Right lobe of liver (tissue), 6 donors: Measurements from ENCODE around the gene CNIH3. TPM values are rescaled to one million over a fixed set of nuclear protein-coding genes. Genes with fewer than 3 reads are reported as not detected.

Experiments
- ATAC-seq, 4 donors: fragments of 200-7000 bp; cut with Tn5 transposase; one replicate each; pipeline ENCODE4 v1.9.1; 2020; ENCODE audit warnings: mild to moderate bottlenecking in 4 of 4, moderate library complexity in 4 of 4
- DNase-seq, 3 donors: peaks; one replicate each; pipeline ENCODE4 v3.0.0-alpha.2; 2020
- H3K27ac ChIP-seq, 3 donors: fragments of 200-600 bp; one replicate each; pipeline ENCODE4 v1.8.0; 2022
- H3K27me3 ChIP-seq, 2 donors: fragments of 200-600 bp; one replicate each; pipeline ENCODE4 v1.8.0; 2022
- H3K36me3 ChIP-seq, 4 donors: fragments of 200-600 bp; sonication (generic) in 1 of 4; one replicate each; pipeline versions ENCODE4 v1.5.1 to v1.8.0; 2017 to 2022; ENCODE audit warnings: control low read depth in 1 of 4
- H3K4me1 ChIP-seq, 4 donors: fragments of 200-600 bp; sonication (generic) in 1 of 4; one replicate each; pipeline versions ENCODE4 v1.5.1 to v1.8.0; 2017 to 2022; ENCODE audit warnings: control low read depth in 1 of 4
- H3K4me3 ChIP-seq, 3 donors: fragments of 200-600 bp; one replicate each; pipeline ENCODE4 v1.8.0; 2022
- H3K9me3 ChIP-seq, 4 donors: fragments of 200-600 bp; sonication (generic) in 1 of 4; one replicate each; pipeline versions ENCODE4 v1.5.1 to v1.8.0; 2017 to 2022; ENCODE audit warnings: control low read depth in 1 of 4
- POLR2A ChIP-seq: fragments of 450-650 bp; IDR thresholded peaks from one replicate; pipeline ENCODE4 v1.6.1; 2017; ENCODE audit warnings: antibody characterized with exemption, mild to moderate bottlenecking
- WGBS: methylation state at CpG from one replicate; pipeline ENCODE4 v1.1.6; 2018; ENCODE audit warnings: low coverage, low lambda C conversion rate; ENCODE audit not compliant: insufficient coverage; ENCODE audit errors: missing lambda C conversion rate; 5-methylcytosine and 5-hydroxymethylcytosine counted together
- intact Hi-C, 2 donors: fragments of 100-400 bp; cut with DNase I; formaldehyde crosslinking; loops; one replicate each; pipeline versions ENCODE4 v1.11.2 to v1.14.1; 2022
- total RNA-seq, 6 experiments: library from RNA; depleted of rRNA in 2 of 6; stranded (reverse); fragments of >200 nt in 2 of 6; fragmentation: NEBNext Ultra II Directional in 3 of 6; extraction: Animal tissue kit (Norgen Biotek cat#: 25700) in 3 of 6; gene quantifications; one replicate each; pipeline versions ENCODE4 v1.1.0 to v1.2.4, GENCODE V29; 2016 to 2023
- TF ChIP-seq, protein P1 (sequence below), 4 donors: fragments of 200-600 bp in 3 of 4; fragments of 450-650 bp in 1 of 4; IDR thresholded peaks; one replicate each; pipeline versions ENCODE4 v1.5.1 to v1.8.0; 2016 to 2022; ENCODE audit warnings: antibody characterized with exemption in 4 of 4, mild to moderate bottlenecking in 2 of 4
- donor health status: DM: no; HTN: yes; CAD: no.
- donor health status: DM: no; HTN: no; CAD: no.
- donor health status: DM: no; HTN: no; CAD: no.
- donor health status: DM: no; HTN: yes; CAD: no.
- donor health status: DM: no; HTN: yes; CAD: no.

Gene CNIH3
- total RNA-seq, 6 experiments from 2014 or later, result 0.12 to 1.6 (median 0.55) TPM

- DNase-seq (no peak), ATAC-seq (no peak)
- Histone ChIP-seq H3K27me3 (no peaks in the 10 kb centered on the region), H3K4me3 (no peak overlapping the region), H3K9me3 (no peaks in the 10 kb centered on the region), H3K36me3 (no peaks in the 10 kb centered on the region), H3K27ac (no peak overlapping the region), H3K4me1 (no peaks in the 10 kb centered on the region)
- TF ChIP-seq, protein P1, sequence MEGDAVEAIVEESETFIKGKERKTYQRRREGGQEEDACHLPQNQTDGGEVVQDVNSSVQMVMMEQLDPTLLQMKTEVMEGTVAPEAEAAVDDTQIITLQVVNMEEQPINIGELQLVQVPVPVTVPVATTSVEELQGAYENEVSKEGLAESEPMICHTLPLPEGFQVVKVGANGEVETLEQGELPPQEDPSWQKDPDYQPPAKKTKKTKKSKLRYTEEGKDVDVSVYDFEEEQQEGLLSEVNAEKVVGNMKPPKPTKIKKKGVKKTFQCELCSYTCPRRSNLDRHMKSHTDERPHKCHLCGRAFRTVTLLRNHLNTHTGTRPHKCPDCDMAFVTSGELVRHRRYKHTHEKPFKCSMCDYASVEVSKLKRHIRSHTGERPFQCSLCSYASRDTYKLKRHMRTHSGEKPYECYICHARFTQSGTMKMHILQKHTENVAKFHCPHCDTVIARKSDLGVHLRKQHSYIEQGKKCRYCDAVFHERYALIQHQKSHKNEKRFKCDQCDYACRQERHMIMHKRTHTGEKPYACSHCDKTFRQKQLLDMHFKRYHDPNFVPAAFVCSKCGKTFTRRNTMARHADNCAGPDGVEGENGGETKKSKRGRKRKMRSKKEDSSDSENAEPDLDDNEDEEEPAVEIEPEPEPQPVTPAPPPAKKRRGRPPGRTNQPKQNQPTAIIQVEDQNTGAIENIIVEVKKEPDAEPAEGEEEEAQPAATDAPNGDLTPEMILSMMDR (IDR thresholded peaks at IDR 0.05), result no peak
- TF ChIP-seq POLR2A, result no peak
- intact Hi-C loops, result no loop called here
- 84% methylated on average over 3 of the region's 6 CpGs for WGBS
Observed at GRCh38 chr1:224714553-224714952, 98.4 kb downstream of the CNIH3 start.

DNA sequence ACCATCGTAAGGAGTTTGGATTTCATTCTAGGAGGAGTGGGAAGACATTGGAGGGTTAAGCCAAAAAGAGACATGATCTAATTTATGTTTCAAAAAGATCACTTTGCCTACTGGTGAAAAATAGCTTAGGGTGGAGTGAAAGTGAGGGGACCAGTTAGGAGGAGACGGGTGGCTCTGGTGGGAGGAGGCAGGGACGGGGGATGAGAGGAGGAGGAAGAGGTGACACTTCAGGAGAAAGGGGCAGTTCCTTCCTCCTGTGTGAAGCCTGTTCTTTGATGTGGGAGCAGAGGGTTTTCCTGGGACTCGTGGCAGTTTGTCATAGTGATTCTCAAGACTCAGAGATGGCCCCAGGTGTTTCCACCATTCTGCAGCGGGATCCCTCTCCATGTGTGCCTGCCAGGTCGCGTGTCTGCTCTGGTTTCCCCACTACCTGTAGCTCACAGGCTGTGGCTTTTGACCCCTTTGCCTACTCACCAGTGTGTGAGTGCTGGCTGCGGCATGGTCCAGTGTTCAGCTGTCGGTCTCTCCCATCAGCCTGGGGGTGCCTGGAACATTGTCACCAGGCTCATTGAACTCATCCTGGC, 102.4 kb downstream of the CNIH3 start:
- intact Hi-C loops, result no loop called here
- 70% methylated on average over 5 of the region's 9 CpGs for WGBS
- no peak overlapping the region for H3K4me3 ChIP-seq
- no peak overlapping the region for H3K27ac ChIP-seq
- H3K4me1 ChIP-seq, result no peaks in the 10 kb centered on the region
- DNase-seq (no peak), ATAC-seq (no peak)
- no peaks in the 10 kb centered on the region for H3K36me3 ChIP-seq
- TF ChIP-seq, protein P1 (IDR thresholded peaks at IDR 0.05), result no peak
- TF ChIP-seq POLR2A, result no peak
- no peaks in the 10 kb centered on the region for H3K9me3 ChIP-seq
- no peaks in the 10 kb centered on the region for H3K27me3 ChIP-seq

- Histone ChIP-seq H3K4me1 (no peaks in the 10 kb centered on the region), H3K9me3 (no peaks in the 10 kb centered on the region), H3K27me3 (no peaks in the 10 kb centered on the region), H3K4me3 (no peak overlapping the region), H3K27ac (no peak overlapping the region), H3K36me3 (no peaks in the 10 kb centered on the region)
- TF ChIP-seq POLR2A, result no peak
- TF ChIP-seq, protein P1 (IDR thresholded peaks at IDR 0.05), result no peak
- intact Hi-C loops, result no loop called here
- DNase-seq (no peak), ATAC-seq (no peak)
- WGBS, result 63% methylated on average over 4 of the region's 4 CpGs
Observed at GRCh38 chr1:224719716-224720115, 103.6 kb downstream of the CNIH3 start.

DNA sequence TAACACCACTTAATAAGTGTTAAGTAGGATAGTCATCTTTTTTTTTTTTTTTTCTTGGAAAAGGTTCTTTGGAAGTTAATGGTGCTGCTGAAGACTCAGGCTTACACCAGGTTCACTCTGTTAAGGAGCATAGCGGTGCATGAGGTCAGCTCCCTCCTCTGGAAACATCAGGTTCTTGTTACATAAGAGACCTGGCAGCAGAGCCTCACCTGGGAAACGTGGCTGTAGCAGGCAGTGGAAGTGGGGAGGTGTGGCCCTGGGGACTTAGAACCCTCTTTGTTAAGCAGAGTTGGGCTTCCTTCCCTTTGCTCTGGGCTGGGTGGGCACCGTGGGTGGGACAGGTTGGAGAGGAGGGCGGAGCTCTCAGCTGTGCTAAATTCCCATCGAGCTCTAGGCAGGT, 104.1 kb downstream of the CNIH3 start:
- peak in 3 of 4 donors; percentile 69 to 94 (median 80) for ATAC-seq
- 17% methylated on average over 2 of the region's 5 CpGs for WGBS
- no peaks in the 10 kb centered on the region for H3K27me3 ChIP-seq
- intact Hi-C loops, result no loop called here
- no peak for TF ChIP-seq POLR2A
- peak in 1 of 3 donors; percentile 61 for DNase-seq
- no peaks in the 10 kb centered on the region for H3K9me3 ChIP-seq
- H3K36me3 ChIP-seq, result no peaks in the 10 kb centered on the region
- H3K27ac ChIP-seq, result no peak overlapping the region
- H3K4me3 ChIP-seq, result no peak overlapping the region
- H3K4me1 ChIP-seq, result no peaks in the 10 kb centered on the region

- intact Hi-C loops, result no loop called here
- no peak for ATAC-seq
- DNase-seq, result no peak
- Histone ChIP-seq H3K4me3 (no peak overlapping the region), H3K27ac (no peak overlapping the region), H3K36me3 (no peaks in the 10 kb centered on the region), H3K27me3 (no peaks in the 10 kb centered on the region), H3K9me3 (no peaks in the 10 kb centered on the region), H3K4me1 (no peaks in the 10 kb centered on the region)
- TF ChIP-seq, protein P1 (IDR thresholded peaks at IDR 0.05), result no peak
- TF ChIP-seq POLR2A, result no peak
- WGBS, result 81% methylated on average over 4 of the region's 7 CpGs
Observed at GRCh38 chr1:224721000-224721399, 104.9 kb downstream of the CNIH3 start.
